AG09309 (cell line): ENCODE results near the gene PAFAH1B2.

Source experiments
- DNase-seq: peaks from one replicate; pipeline ENCODE4 v3.0.0-alpha.2; 2010; ENCODE audit warnings: low read depth
- H3K4me3 ChIP-seq: 2 replicates; pipeline ENCODE4 v1.5.1; 2011; ENCODE audit warnings: mild to moderate bottlenecking, low read depth, low read length, moderate library complexity; ENCODE audit not compliant: control insufficient read depth
- CTCF ChIP-seq: IDR thresholded peaks from 2 replicates; pipeline ENCODE4 v1.5.1; 2011; ENCODE audit warnings: mild to moderate bottlenecking, low read depth, low read length, inconsistent platforms; ENCODE audit not compliant: insufficient read depth, control insufficient read depth; ENCODE audit errors: missing control alignments

PAFAH1B2 gene

GRCh38 chr11:117193130-117194020, 49.3 kb downstream of the PAFAH1B2 start:
- H3K4me3 ChIP-seq = no peak overlapping the region
- no peak for DNase-seq
- TF ChIP-seq CTCF = no peak

GRCh38 chr11:117194267-117194666, 50.2 kb downstream of the PAFAH1B2 start:
- no peak for TF ChIP-seq CTCF
- no peak for DNase-seq
- H3K4me3 ChIP-seq = no peak overlapping the region

GRCh38 chr11:117195258-117195657, 51.2 kb downstream of the PAFAH1B2 start:
- H3K4me3 ChIP-seq = no peak overlapping the region
- no peak for TF ChIP-seq CTCF
- no peak for DNase-seq

GRCh38 chr11:117195761-117196160, 51.7 kb downstream of the PAFAH1B2 start:
- DNase-seq = no peak
- no peak for TF ChIP-seq CTCF
- no peak overlapping the region for H3K4me3 ChIP-seq

GRCh38 chr11:117197006-117197405, 52.9 kb downstream of the PAFAH1B2 start:
- no peak overlapping the region for H3K4me3 ChIP-seq
- no peak for TF ChIP-seq CTCF

GRCh38 chr11:117197516-117198456, 53.7 kb downstream of the PAFAH1B2 start:
- H3K4me3 ChIP-seq = no peak overlapping the region
- DNase-seq = no peak
- peak; percentile 45 for TF ChIP-seq CTCF

More at GRCh38 chr11:117197006-117197405, 52.9 kb downstream of the PAFAH1B2 start:
- DNase-seq = no peak
